GM12878 (cell line): ENCODE measurements around the gene MS4A14. TPM values are rescaled to one million over a fixed set of nuclear protein-coding genes. Genes with fewer than 3 reads are reported as not detected.

Experiments used
- ATAC-seq: fragments of 200-7000 bp; cut with Tn5 transposase; 3 replicates; pipeline ENCODE4 v1.9.1; 2020; ENCODE audit warnings: mild to moderate bottlenecking, moderate library complexity
- BruUV-seq: library from RNA; stranded (reverse); fragments of 400-500 nt; replicated peaks from 2 replicates; lab custom pipeline; 2021; lab: Mats Ljungman, UMichigan
- CTCF ChIA-PET: fragments of 300-600 bp; sonication (Branson Sonifier 250); formaldehyde crosslinking; extraction: SDS; loops from one replicate; lab custom pipeline; 2021; ENCODE audit warnings: inconsistent platforms; lab: Yijun Ruan, JAX
- POLR2A ChIA-PET: fragments of 350-600 bp; formaldehyde crosslinking; extraction: SDS; loops from one replicate; lab custom pipeline; 2021; ENCODE audit warnings: inconsistent platforms; lab: Charles Lee
- RAD21 ChIA-PET: fragments of 300-600 bp; sonication (Branson Sonifier 250); formaldehyde crosslinking; loops from one replicate; lab custom pipeline; 2023; ENCODE audit warnings: antibody characterized with exemption; ENCODE audit not compliant: unreplicated experiment; lab: Charles Lee
- SMC1A ChIA-PET: fragments of 300-600 bp; sonication (Branson Sonifier 250); formaldehyde crosslinking; loops from one replicate; lab custom pipeline; 2023; ENCODE audit not compliant: unreplicated experiment, uncharacterized antibody; lab: Charles Lee
- DNase-seq: peaks from one replicate; pipeline ENCODE4 v3.0.0-alpha.2; 2011; ENCODE audit warnings: low read depth, low spot score
- FAIRE-seq: peaks from 3 replicates; lab custom pipeline; 2011; peaks lifted over from hg19 to GRCh38; lab: Jason Lieb, UNC
- H2AFZ ChIP-seq: 2 replicates; pipeline ENCODE4 v1.6.0; 2011; ENCODE audit warnings: low read depth, low read length, control low read depth; ENCODE audit not compliant: control insufficient read depth
- H3K27ac ChIP-seq: 2 replicates; pipeline ENCODE4 v1.5.1; 2011; ENCODE audit warnings: control low read depth; ENCODE audit not compliant: control insufficient read depth, insufficient read depth
- H3K27me3 ChIP-seq, 2 experiments: replicated peaks in 1 of 2; 2 replicates each; pipeline versions ENCODE4 v1.6.0 to v1.6.1; 2011; ENCODE audit warnings: low read length in 1 of 2; ENCODE audit not compliant: control insufficient read depth in 2 of 2, insufficient read depth in 2 of 2
- H3K36me3 ChIP-seq, 2 experiments: 2 replicates each; pipeline ENCODE4 v1.5.1; 2011; ENCODE audit warnings: low read length in 1 of 2; ENCODE audit not compliant: control insufficient read depth in 2 of 2, insufficient read depth in 2 of 2
- H3K4me1 ChIP-seq: 2 replicates; pipeline ENCODE4 v1.6.1; 2011; ENCODE audit warnings: mild to moderate bottlenecking, low read length, moderate library complexity, mixed read lengths; ENCODE audit not compliant: control insufficient read depth, insufficient read depth
- H3K4me2 ChIP-seq: 2 replicates; pipeline ENCODE4 v1.6.0; 2011; ENCODE audit warnings: control low read depth; ENCODE audit not compliant: control insufficient read depth, insufficient read depth
- H3K4me3 ChIP-seq: fragments of 200-600 bp; sonication (generic); 2 replicates; pipeline ENCODE4 v1.5.1; 2016
- H3K79me2 ChIP-seq: 2 replicates; pipeline ENCODE4 v1.6.0; 2011; ENCODE audit warnings: low read length; ENCODE audit not compliant: control insufficient read depth, insufficient read depth
- H3K9ac ChIP-seq: 2 replicates; pipeline ENCODE4 v1.8.0; 2011; ENCODE audit warnings: low read length, control low read depth, mixed read lengths; ENCODE audit not compliant: control insufficient read depth, insufficient read depth
- H3K9me3 ChIP-seq: replicated peaks from 3 replicates; pipeline ENCODE4 v1.5.1; 2011; ENCODE audit warnings: mild to moderate bottlenecking, low read length; ENCODE audit not compliant: control insufficient read depth, insufficient read depth
- H4K20me1 ChIP-seq: 2 replicates; pipeline ENCODE4 v1.6.0; 2011; ENCODE audit not compliant: control insufficient read depth, insufficient read depth
- CHD2 ChIP-seq: IDR thresholded peaks from 2 replicates; pipeline ENCODE4 v1.6.1; 2011; ENCODE audit warnings: low read depth, low read length, improper control_type of control experiment, borderline replicate concordance
- ESRRA ChIP-seq: IDR thresholded peaks from 2 replicates; pipeline ENCODE4 v1.6.1; 2012; ENCODE audit warnings: mild to moderate bottlenecking, low read length, improper control_type of control experiment
- KAT2A ChIP-seq: conservative IDR thresholded peaks from 2 replicates; pipeline ENCODE4 v1.6.1; 2011; ENCODE audit warnings: low read depth, low read length; ENCODE audit not compliant: control insufficient read depth
- POLR2A ChIP-seq: IDR thresholded peaks from 2 replicates; pipeline ENCODE4 v1.6.1; 2011; ENCODE audit warnings: low read depth, mild to moderate bottlenecking, low read length
- RCOR1 ChIP-seq: conservative IDR thresholded peaks from 2 replicates; pipeline ENCODE4 v1.6.1; 2012; ENCODE audit warnings: low read depth, low read length, improper control_type of control experiment
- SMAD5 ChIP-seq: IDR thresholded peaks from 2 replicates; pipeline ENCODE4 v1.6.1; 2016; ENCODE audit warnings: antibody characterized with exemption, low read depth
- TCF7 ChIP-seq: IDR thresholded peaks from 2 replicates; pipeline ENCODE4 v1.6.1; 2014; ENCODE audit warnings: antibody characterized with exemption, borderline replicate concordance
- ZNF217 ChIP-seq: fragments of 450-650 bp; IDR thresholded peaks from 2 replicates; pipeline ENCODE4 v1.6.1; 2017; ENCODE audit warnings: antibody characterized with exemption, mild to moderate bottlenecking
- WGBS: methylation state at CpG from one replicate; pipeline ENCODE4 v1.1.6; 2016; ENCODE audit warnings: low lambda C conversion rate; ENCODE audit not compliant: insufficient replicate concordance, insufficient coverage; ENCODE audit errors: missing lambda C conversion rate; 5-methylcytosine and 5-hydroxymethylcytosine counted together
- in situ Hi-C: fragments of 300-500 bp; cut with MboI; formaldehyde crosslinking; loops from 9 replicates; pipeline ENCODE4 v1.14.3; 2018; ENCODE audit warnings: mixed read lengths
- intact Hi-C: fragments of 100-400 bp; cut with micrococcal nuclease; formaldehyde crosslinking; loops from one replicate; pipeline ENCODE4 v1.14.2; 2022; ENCODE audit not compliant: unreplicated experiment
- polyA plus RNA-seq, 11 experiments: library from polyadenylated mRNA; depleted of rRNA in 4 of 11; unstranded in 6 of 11; stranded (reverse) in 5 of 11; fragments of >200 nt; fragmentation: Nextera tagmentation in 4 of 11; fragmentation: Illumina TruSeq in 1 of 11; extraction: Ambion mirVana in 4 of 11; extraction: Trizol in 1 of 11; gene quantifications; 1 replicate in 1 of 11; 2 replicates in 10 of 11; pipeline versions ENCODE4 v1.2.1 to v1.2.3, GENCODE V29; 2011 to 2016; ENCODE audit warnings: inconsistent platforms in 2 of 11, missing spikeins in 2 of 11, low read depth in 1 of 11
- total RNA-seq, 4 experiments: library from RNA; depleted of rRNA in 3 of 4; stranded (reverse); fragments of >200 nt in 3 of 4; fragmentation: Illumina TruSeq in 1 of 4; extraction: Trizol in 1 of 4; gene quantifications; 2 replicates each; pipeline versions ENCODE4 v1.2.1 to v1.2.3, GENCODE V29; 2013 to 2021
- TF ChIP-seq, protein P1 (sequence below): fragments of 450-650 bp; IDR thresholded peaks from 2 replicates; pipeline ENCODE4 v1.6.1; 2016; ENCODE audit warnings: mild to moderate bottlenecking, moderate library complexity, borderline replicate concordance
- TF ChIP-seq, protein P2 (sequence below): IDR thresholded peaks from 2 replicates; pipeline ENCODE4 v1.6.1; 2012; ENCODE audit warnings: low read length, inconsistent platforms
- TF ChIP-seq, protein P3 (sequence below): fragments of 450-650 bp; IDR thresholded peaks from 2 replicates; pipeline ENCODE4 v1.6.1; 2017; ENCODE audit warnings: mild to moderate bottlenecking, moderate library complexity
- TF ChIP-seq, protein P4 (sequence below): IDR thresholded peaks from 2 replicates; pipeline ENCODE4 v1.6.1; 2011; ENCODE audit warnings: borderline replicate concordance, low read depth, mild to moderate bottlenecking, moderate library complexity, low read length; ENCODE audit not compliant: insufficient read depth, poor library complexity, severe bottlenecking

Gene MS4A14
- total and polyA plus RNA-seq, 10 of the 15 experiments (the other 5 are each of a cell fraction or from before 2014, with no cell fraction given): 0.13 to 1.0 (median 0.63) TPM; not detected in 1

DNA sequence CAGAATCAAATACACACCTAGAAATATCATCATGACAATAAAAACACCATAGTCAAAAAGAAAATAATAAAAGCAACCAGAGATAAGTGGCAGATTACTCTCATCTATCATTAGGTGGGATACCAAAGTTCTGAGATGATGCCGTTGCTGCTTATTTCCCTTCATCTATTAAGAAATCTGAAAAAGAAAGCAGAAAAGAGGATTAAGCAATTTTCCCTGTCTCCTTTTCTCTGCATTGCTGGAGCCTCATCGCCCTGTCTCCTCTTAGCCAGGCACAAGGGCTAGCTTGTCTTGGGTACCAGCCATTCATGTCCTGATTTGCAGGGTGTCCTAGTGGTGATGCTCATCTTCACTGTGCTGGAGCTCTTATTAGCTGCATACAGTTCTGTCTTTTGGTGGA lies 3.9 kb upstream of the MS4A14 start:
- ATAC-seq: no peak
- H3K9ac ChIP-seq: no peak overlapping the region
- ChIA-PET POLR2A (interaction anchor here (0.7 to 1.5 kb wide), 3 partner anchors 9 to 64 kb away, joined by 3 read pairs; no protein-coding TSS in a partner anchor), SMC1A (interaction anchor here (0.9 to 1.6 kb wide), 3 partner anchors 14 to 64 kb away, joined by 3 to 4 read pairs (median 3); partner anchors contain the start of gene MS4A7), CTCF (interaction anchor here (1.0 to 1.1 kb wide), 2 partner anchors 25 to 29 kb away, joined by 3 to 4 read pairs; no protein-coding TSS in a partner anchor), RAD21 (interaction anchor here (1.1 kb wide), 1 partner anchor 64 kb away, joined by 3 read pairs; the partner anchor contains the start of gene MS4A1)
- no peaks in the 10 kb centered on the region for H4K20me1 ChIP-seq
- H3K79me2 ChIP-seq: no peaks in the 10 kb centered on the region
- no peak overlapping the region for H3K4me2 ChIP-seq
- BruUV-seq: no TSS peak
- in situ Hi-C loops: no loop called here
- no peaks in the 10 kb centered on the region for H3K27me3 ChIP-seq
- WGBS: 94% methylated on average over 2 of the region's 2 CpGs
- H2AFZ ChIP-seq: no peak overlapping the region
- H3K27ac ChIP-seq: no peak overlapping the region
- no peak for DNase-seq
- H3K4me1 ChIP-seq: peaks cover 35% of the 10 kb centered on the region
- no peak for FAIRE-seq
- no peak overlapping the region for H3K4me3 ChIP-seq
- no peaks in the 10 kb centered on the region for H3K36me3 ChIP-seq
- H3K9me3 ChIP-seq: peaks cover 7% of the 10 kb centered on the region; the same call in 2 of the 3 replicates
- intact Hi-C loops: no loop called here
- TF ChIP-seq CHD2 (no peak), ESRRA (no peak), ZNF217 (no peak), RCOR1 (no peak), POLR2A (no peak), TCF7 (no peak), SMAD5 (no peak), KAT2A (no peak)
- TF ChIP-seq, protein P1, sequence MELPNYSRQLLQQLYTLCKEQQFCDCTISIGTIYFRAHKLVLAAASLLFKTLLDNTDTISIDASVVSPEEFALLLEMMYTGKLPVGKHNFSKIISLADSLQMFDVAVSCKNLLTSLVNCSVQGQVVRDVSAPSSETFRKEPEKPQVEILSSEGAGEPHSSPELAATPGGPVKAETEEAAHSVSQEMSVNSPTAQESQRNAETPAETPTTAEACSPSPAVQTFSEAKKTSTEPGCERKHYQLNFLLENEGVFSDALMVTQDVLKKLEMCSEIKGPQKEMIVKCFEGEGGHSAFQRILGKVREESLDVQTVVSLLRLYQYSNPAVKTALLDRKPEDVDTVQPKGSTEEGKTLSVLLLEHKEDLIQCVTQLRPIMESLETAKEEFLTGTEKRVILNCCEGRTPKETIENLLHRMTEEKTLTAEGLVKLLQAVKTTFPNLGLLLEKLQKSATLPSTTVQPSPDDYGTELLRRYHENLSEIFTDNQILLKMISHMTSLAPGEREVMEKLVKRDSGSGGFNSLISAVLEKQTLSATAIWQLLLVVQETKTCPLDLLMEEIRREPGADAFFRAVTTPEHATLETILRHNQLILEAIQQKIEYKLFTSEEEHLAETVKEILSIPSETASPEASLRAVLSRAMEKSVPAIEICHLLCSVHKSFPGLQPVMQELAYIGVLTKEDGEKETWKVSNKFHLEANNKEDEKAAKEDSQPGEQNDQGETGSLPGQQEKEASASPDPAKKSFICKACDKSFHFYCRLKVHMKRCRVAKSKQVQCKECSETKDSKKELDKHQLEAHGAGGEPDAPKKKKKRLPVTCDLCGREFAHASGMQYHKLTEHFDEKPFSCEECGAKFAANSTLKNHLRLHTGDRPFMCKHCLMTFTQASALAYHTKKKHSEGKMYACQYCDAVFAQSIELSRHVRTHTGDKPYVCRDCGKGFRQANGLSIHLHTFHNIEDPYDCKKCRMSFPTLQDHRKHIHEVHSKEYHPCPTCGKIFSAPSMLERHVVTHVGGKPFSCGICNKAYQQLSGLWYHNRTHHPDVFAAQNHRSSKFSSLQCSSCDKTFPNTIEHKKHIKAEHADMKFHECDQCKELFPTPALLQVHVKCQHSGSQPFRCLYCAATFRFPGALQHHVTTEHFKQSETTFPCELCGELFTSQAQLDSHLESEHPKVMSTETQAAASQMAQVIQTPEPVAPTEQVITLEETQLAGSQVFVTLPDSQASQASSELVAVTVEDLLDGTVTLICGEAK: no peak
- TF ChIP-seq, protein P2, sequence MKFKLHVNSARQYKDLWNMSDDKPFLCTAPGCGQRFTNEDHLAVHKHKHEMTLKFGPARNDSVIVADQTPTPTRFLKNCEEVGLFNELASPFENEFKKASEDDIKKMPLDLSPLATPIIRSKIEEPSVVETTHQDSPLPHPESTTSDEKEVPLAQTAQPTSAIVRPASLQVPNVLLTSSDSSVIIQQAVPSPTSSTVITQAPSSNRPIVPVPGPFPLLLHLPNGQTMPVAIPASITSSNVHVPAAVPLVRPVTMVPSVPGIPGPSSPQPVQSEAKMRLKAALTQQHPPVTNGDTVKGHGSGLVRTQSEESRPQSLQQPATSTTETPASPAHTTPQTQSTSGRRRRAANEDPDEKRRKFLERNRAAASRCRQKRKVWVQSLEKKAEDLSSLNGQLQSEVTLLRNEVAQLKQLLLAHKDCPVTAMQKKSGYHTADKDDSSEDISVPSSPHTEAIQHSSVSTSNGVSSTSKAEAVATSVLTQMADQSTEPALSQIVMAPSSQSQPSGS: no peak
- TF ChIP-seq, protein P3, sequence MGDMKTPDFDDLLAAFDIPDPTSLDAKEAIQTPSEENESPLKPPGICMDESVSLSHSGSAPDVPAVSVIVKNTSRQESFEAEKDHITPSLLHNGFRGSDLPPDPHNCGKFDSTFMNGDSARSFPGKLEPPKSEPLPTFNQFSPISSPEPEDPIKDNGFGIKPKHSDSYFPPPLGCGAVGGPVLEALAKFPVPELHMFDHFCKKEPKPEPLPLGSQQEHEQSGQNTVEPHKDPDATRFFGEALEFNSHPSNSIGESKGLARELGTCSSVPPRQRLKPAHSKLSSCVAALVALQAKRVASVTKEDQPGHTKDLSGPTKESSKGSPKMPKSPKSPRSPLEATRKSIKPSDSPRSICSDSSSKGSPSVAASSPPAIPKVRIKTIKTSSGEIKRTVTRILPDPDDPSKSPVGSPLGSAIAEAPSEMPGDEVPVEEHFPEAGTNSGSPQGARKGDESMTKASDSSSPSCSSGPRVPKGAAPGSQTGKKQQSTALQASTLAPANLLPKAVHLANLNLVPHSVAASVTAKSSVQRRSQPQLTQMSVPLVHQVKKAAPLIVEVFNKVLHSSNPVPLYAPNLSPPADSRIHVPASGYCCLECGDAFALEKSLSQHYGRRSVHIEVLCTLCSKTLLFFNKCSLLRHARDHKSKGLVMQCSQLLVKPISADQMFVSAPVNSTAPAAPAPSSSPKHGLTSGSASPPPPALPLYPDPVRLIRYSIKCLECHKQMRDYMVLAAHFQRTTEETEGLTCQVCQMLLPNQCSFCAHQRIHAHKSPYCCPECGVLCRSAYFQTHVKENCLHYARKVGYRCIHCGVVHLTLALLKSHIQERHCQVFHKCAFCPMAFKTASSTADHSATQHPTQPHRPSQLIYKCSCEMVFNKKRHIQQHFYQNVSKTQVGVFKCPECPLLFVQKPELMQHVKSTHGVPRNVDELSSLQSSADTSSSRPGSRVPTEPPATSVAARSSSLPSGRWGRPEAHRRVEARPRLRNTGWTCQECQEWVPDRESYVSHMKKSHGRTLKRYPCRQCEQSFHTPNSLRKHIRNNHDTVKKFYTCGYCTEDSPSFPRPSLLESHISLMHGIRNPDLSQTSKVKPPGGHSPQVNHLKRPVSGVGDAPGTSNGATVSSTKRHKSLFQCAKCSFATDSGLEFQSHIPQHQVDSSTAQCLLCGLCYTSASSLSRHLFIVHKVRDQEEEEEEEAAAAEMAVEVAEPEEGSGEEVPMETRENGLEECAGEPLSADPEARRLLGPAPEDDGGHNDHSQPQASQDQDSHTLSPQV: no peak
- TF ChIP-seq, protein P4, sequence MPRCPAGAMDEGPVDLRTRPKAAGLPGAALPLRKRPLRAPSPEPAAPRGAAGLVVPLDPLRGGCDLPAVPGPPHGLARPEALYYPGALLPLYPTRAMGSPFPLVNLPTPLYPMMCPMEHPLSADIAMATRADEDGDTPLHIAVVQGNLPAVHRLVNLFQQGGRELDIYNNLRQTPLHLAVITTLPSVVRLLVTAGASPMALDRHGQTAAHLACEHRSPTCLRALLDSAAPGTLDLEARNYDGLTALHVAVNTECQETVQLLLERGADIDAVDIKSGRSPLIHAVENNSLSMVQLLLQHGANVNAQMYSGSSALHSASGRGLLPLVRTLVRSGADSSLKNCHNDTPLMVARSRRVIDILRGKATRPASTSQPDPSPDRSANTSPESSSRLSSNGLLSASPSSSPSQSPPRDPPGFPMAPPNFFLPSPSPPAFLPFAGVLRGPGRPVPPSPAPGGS: no peak
